HEK293 (cell line): Measurements from ENCODE around the gene MVB12B.

Experiments
- CTCF ChIA-PET: fragments of 350-600 bp; formaldehyde crosslinking; extraction: SDS; loops from one replicate; lab custom pipeline; 2021; ENCODE audit warnings: antibody characterized with exemption; lab: Yijun Ruan, JAX
- POLR2A ChIA-PET: fragments of 300-600 bp; formaldehyde crosslinking; extraction: SDS; loops from one replicate; lab custom pipeline; 2020; ENCODE audit warnings: antibody characterized with exemption, inconsistent platforms; lab: Yijun Ruan, JAX
- H3K27ac ChIP-seq: fragments of 200-500 bp; sonication (Bioruptor generic); 2 replicates; pipeline ENCODE4 v1.5.1; 2014; ENCODE audit warnings: low read depth, low read length, control low read depth, inconsistent platforms; ENCODE audit errors: extremely low read depth
- H3K36me3 ChIP-seq, 2 experiments: fragments of 200-500 bp in 1 of 2; sonication (Bioruptor generic) in 1 of 2; 1 replicate in 1 of 2; 2 replicates in 1 of 2; pipeline ENCODE4 v1.5.1; 2014 to 2017; ENCODE audit warnings: inconsistent platforms in 2 of 2, low read length in 2 of 2; ENCODE audit not compliant: control insufficient read depth in 2 of 2, insufficient read depth in 1 of 2
- H3K4me1 ChIP-seq: fragments of 200-500 bp; sonication (Bioruptor generic); 2 replicates; pipeline ENCODE4 v1.5.1; 2014; ENCODE audit warnings: mild to moderate bottlenecking, low read length, inconsistent platforms; ENCODE audit not compliant: control insufficient read depth, insufficient read depth
- H3K4me3 ChIP-seq: 2 replicates; pipeline ENCODE4 v1.5.1; 2011; ENCODE audit warnings: low read depth, mild to moderate bottlenecking, control low read depth, low read length, moderate library complexity
- H3K9me3 ChIP-seq: fragments of 200-500 bp; sonication (Bioruptor generic); 2 replicates; pipeline ENCODE4 v1.5.1; 2014; ENCODE audit warnings: low read depth, low read length, inconsistent platforms; ENCODE audit not compliant: control insufficient read depth, insufficient read depth
- KLF1 ChIP-seq: fragments of 450-650 bp; formaldehyde crosslinking; IDR thresholded peaks from 2 replicates; pipeline ENCODE4 v1.5.1; 2016; ENCODE audit warnings: missing biosample characterization, missing genetic modification characterization
- SP7 ChIP-seq: fragments of 450-650 bp; formaldehyde crosslinking; IDR thresholded peaks from 2 replicates; pipeline ENCODE4 v1.5.1; 2016; ENCODE audit warnings: missing biosample characterization, missing genetic modification characterization
- TCF7L2 ChIP-seq: IDR thresholded peaks from 2 replicates; pipeline ENCODE4 v1.6.1; 2011; ENCODE audit warnings: low read depth, mild to moderate bottlenecking, inconsistent platforms, low read length, moderate library complexity, borderline replicate concordance
- ZIC2 ChIP-seq: fragments of 450-650 bp; formaldehyde crosslinking; IDR thresholded peaks from 2 replicates; pipeline ENCODE4 v1.5.1; 2016; ENCODE audit warnings: missing biosample characterization, missing genetic modification characterization
- ZNF10 ChIP-seq: fragments of 450-650 bp; formaldehyde crosslinking; IDR thresholded peaks from 2 replicates; pipeline ENCODE4 v1.5.1; 2017; ENCODE audit warnings: missing biosample characterization, missing genetic modification characterization
- ZNF114 ChIP-seq: fragments of 450-650 bp; formaldehyde crosslinking; IDR thresholded peaks from 2 replicates; pipeline ENCODE4 v1.5.0; 2017; ENCODE audit warnings: missing biosample characterization, missing genetic modification characterization
- ZNF239 ChIP-seq: fragments of 450-650 bp; formaldehyde crosslinking; IDR thresholded peaks from 2 replicates; pipeline ENCODE4 v1.5.1; 2016; ENCODE audit warnings: missing biosample characterization, missing genetic modification characterization
- ZNF266 ChIP-seq: fragments of 450-650 bp; formaldehyde crosslinking; IDR thresholded peaks from 2 replicates; pipeline ENCODE4 v1.5.1; 2016; ENCODE audit warnings: missing biosample characterization, missing genetic modification characterization, low read depth
- ZNF341 ChIP-seq: fragments of 450-650 bp; formaldehyde crosslinking; IDR thresholded peaks from 2 replicates; pipeline ENCODE4; 2016; ENCODE audit warnings: low read depth, missing biosample characterization, missing genetic modification characterization
- ZNF404 ChIP-seq: fragments of 450-650 bp; formaldehyde crosslinking; IDR thresholded peaks from 2 replicates; pipeline ENCODE4 v1.5.1; 2017; ENCODE audit warnings: missing biosample characterization, missing genetic modification characterization
- ZNF426 ChIP-seq: fragments of 450-650 bp; formaldehyde crosslinking; IDR thresholded peaks from 2 replicates; pipeline ENCODE4 v1.5.1; 2017; ENCODE audit warnings: missing biosample characterization, missing genetic modification characterization, mild to moderate bottlenecking, inconsistent platforms, moderate library complexity
- TF ChIP-seq, protein P1 (sequence below): fragments of 450-650 bp; formaldehyde crosslinking; IDR thresholded peaks from 2 replicates; pipeline ENCODE4 v1.5.1; 2016; ENCODE audit warnings: missing biosample characterization, missing genetic modification characterization, low read depth
- TF ChIP-seq, protein P2 (sequence below): fragments of 450-650 bp; formaldehyde crosslinking; IDR thresholded peaks from 2 replicates; pipeline ENCODE4 v1.5.1; 2016; ENCODE audit warnings: missing biosample characterization, missing genetic modification characterization
- TF ChIP-seq, protein P3 (sequence below): fragments of 450-650 bp; formaldehyde crosslinking; IDR thresholded peaks from 2 replicates; pipeline ENCODE4 v1.5.1; 2016; ENCODE audit warnings: missing biosample characterization, missing genetic modification characterization
- TF ChIP-seq, protein P4 (sequence below): fragments of 450-650 bp; formaldehyde crosslinking; IDR thresholded peaks from 2 replicates; pipeline ENCODE4 v1.5.1; 2016; ENCODE audit warnings: missing biosample characterization, missing genetic modification characterization
- TF ChIP-seq, protein P5 (sequence below): fragments of 450-650 bp; formaldehyde crosslinking; IDR thresholded peaks from 2 replicates; pipeline ENCODE4 v1.5.1; 2016; ENCODE audit warnings: missing biosample characterization, missing genetic modification characterization, borderline replicate concordance

MVB12B gene

DNA sequence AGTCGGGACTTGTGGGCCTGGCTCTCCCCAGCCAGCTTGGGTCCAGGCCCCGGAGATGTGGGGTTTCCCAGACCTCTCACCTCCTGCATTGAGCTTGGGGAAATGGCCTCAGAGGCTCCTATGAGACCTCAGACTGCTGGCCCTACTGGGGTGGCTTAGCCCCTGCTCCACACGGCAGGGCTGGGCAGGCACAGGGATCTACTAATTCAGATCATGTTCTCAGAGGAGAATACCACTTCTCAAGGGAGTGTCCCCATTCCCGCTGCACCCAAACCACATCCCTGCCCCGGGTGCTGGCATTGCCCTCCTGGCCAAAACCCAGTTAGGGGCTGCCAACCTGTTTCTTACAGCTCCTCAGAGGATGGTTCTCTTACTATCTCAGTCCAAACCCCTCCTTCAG lies 205.0 kb downstream of the MVB12B start (continued):
- TF ChIP-seq, protein P1, sequence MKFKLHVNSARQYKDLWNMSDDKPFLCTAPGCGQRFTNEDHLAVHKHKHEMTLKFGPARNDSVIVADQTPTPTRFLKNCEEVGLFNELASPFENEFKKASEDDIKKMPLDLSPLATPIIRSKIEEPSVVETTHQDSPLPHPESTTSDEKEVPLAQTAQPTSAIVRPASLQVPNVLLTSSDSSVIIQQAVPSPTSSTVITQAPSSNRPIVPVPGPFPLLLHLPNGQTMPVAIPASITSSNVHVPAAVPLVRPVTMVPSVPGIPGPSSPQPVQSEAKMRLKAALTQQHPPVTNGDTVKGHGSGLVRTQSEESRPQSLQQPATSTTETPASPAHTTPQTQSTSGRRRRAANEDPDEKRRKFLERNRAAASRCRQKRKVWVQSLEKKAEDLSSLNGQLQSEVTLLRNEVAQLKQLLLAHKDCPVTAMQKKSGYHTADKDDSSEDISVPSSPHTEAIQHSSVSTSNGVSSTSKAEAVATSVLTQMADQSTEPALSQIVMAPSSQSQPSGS (tag by site-specific recombination) = no peak
- TF ChIP-seq KLF1 (tag by site-specific recombination) = no peak
- TF ChIP-seq, protein P2, sequence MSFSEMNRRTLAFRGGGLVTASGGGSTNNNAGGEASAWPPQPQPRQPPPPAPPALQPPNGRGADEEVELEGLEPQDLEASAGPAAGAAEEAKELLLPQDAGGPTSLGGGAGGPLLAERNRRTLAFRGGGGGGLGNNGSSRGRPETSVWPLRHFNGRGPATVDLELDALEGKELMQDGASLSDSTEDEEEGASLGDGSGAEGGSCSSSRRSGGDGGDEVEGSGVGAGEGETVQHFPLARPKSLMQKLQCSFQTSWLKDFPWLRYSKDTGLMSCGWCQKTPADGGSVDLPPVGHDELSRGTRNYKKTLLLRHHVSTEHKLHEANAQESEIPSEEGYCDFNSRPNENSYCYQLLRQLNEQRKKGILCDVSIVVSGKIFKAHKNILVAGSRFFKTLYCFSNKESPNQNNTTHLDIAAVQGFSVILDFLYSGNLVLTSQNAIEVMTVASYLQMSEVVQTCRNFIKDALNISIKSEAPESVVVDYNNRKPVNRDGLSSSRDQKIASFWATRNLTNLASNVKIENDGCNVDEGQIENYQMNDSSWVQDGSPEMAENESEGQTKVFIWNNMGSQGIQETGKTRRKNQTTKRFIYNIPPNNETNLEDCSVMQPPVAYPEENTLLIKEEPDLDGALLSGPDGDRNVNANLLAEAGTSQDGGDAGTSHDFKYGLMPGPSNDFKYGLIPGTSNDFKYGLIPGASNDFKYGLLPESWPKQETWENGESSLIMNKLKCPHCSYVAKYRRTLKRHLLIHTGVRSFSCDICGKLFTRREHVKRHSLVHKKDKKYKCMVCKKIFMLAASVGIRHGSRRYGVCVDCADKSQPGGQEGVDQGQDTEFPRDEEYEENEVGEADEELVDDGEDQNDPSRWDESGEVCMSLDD (tag by site-specific recombination) = no peak

DNA sequence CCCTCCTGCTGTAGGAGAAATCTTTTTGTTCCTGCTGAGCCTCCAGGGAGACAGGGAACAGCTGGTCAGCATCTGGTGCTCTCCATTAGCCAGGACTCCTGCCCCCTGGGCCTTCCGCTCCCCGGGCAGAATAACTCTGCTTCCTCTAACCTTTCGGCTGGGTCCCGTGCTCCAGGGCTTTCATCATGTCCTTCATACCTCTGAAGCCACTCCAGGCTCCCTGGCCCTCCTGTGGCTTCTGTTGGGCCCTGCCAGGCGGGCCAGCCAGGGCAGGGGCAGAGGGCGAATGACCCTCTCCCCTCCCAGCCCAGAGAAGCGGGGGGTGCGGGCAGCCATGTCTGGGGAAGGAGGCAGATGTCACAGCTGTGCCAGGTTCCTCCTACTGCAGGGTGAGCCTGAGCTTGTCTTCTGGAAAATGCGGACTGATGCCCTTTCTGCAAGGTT lies 205.4 kb downstream of the MVB12B start:
- POLR2A ChIA-PET = interaction anchor here (1.0 kb wide), 1 partner anchor 16 kb away, joined by 3 read pairs; no protein-coding TSS in a partner anchor
- CTCF ChIA-PET = interaction anchor here (0.6 to 2.4 kb wide), 4 partner anchors 18 to 32 kb away, joined by 4 to 9 read pairs (median 6); no protein-coding TSS in a partner anchor

DNA sequence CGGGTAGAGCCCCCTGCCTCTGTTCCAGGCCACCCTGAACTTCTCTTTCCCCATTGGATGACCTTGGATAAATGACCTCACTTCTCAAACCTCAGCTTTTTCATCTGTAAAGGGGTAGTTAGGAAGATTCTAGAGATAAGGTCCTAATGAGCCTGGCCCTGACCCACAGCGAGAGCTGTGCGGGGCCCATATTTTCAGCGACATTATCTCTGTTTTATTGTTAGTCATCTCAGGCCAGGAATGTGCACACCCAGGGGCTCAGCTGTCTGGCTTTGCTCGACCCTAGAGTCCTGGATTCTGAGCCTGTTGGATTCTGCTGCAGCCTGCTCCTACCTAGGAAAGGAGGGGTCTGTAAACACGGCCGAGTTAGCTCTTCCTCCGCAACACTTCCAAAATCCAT lies 205.9 kb downstream of the MVB12B start:
- H3K4me1 ChIP-seq = no peaks in the 10 kb centered on the region
- no peak overlapping the region for H3K4me3 ChIP-seq
- ChIA-PET POLR2A (no interaction called here), CTCF (interaction anchor here (1.0 to 2.4 kb wide), 4 partner anchors 18 to 41 kb away, joined by 3 to 9 read pairs (median 6); no protein-coding TSS in a partner anchor)
- H3K9me3 ChIP-seq = no peaks in the 10 kb centered on the region
- no peaks in the 10 kb centered on the region for H3K36me3 ChIP-seq
- no peak overlapping the region for H3K27ac ChIP-seq
- TF ChIP-seq, protein P3, sequence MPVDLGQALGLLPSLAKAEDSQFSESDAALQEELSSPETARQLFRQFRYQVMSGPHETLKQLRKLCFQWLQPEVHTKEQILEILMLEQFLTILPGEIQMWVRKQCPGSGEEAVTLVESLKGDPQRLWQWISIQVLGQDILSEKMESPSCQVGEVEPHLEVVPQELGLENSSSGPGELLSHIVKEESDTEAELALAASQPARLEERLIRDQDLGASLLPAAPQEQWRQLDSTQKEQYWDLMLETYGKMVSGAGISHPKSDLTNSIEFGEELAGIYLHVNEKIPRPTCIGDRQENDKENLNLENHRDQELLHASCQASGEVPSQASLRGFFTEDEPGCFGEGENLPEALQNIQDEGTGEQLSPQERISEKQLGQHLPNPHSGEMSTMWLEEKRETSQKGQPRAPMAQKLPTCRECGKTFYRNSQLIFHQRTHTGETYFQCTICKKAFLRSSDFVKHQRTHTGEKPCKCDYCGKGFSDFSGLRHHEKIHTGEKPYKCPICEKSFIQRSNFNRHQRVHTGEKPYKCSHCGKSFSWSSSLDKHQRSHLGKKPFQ (tag by site-specific recombination) = no peak
- TF ChIP-seq ZNF239 (tag by site-specific recombination) (no peak), ZNF266 (tag by site-specific recombination) (no peak), ZNF10 (tag by site-specific recombination) (no peak), ZNF114 (tag by site-specific recombination) (no peak), KLF1 (tag by site-specific recombination) (no peak), TCF7L2 (no peak), ZNF426 (tag by site-specific recombination) (no peak), ZNF404 (tag by site-specific recombination) (no peak), SP7 (tag by site-specific recombination) (no peak)
- TF ChIP-seq, protein P4, sequence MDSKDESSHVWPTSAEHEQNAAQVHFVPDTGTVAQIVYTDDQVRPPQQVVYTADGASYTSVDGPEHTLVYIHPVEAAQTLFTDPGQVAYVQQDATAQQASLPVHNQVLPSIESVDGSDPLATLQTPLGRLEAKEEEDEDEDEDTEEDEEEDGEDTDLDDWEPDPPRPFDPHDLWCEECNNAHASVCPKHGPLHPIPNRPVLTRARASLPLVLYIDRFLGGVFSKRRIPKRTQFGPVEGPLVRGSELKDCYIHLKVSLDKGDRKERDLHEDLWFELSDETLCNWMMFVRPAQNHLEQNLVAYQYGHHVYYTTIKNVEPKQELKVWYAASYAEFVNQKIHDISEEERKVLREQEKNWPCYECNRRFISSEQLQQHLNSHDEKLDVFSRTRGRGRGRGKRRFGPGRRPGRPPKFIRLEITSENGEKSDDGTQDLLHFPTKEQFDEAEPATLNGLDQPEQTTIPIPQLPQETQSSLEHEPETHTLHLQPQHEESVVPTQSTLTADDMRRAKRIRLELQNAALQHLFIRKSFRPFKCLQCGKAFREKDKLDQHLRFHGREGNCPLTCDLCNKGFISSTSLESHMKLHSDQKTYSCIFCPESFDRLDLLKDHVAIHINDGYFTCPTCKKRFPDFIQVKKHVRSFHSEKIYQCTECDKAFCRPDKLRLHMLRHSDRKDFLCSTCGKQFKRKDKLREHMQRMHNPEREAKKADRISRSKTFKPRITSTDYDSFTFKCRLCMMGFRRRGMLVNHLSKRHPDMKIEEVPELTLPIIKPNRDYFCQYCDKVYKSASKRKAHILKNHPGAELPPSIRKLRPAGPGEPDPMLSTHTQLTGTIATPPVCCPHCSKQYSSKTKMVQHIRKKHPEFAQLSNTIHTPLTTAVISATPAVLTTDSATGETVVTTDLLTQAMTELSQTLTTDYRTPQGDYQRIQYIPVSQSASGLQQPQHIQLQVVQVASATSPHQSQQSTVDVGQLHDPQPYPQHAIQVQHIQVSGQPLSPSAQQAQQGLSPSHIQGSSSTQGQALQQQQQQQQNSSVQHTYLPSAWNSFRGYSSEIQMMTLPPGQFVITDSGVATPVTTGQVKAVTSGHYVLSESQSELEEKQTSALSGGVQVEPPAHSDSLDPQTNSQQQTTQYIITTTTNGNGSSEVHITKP (tag by site-specific recombination) = no peak
- TF ChIP-seq, protein P5, sequence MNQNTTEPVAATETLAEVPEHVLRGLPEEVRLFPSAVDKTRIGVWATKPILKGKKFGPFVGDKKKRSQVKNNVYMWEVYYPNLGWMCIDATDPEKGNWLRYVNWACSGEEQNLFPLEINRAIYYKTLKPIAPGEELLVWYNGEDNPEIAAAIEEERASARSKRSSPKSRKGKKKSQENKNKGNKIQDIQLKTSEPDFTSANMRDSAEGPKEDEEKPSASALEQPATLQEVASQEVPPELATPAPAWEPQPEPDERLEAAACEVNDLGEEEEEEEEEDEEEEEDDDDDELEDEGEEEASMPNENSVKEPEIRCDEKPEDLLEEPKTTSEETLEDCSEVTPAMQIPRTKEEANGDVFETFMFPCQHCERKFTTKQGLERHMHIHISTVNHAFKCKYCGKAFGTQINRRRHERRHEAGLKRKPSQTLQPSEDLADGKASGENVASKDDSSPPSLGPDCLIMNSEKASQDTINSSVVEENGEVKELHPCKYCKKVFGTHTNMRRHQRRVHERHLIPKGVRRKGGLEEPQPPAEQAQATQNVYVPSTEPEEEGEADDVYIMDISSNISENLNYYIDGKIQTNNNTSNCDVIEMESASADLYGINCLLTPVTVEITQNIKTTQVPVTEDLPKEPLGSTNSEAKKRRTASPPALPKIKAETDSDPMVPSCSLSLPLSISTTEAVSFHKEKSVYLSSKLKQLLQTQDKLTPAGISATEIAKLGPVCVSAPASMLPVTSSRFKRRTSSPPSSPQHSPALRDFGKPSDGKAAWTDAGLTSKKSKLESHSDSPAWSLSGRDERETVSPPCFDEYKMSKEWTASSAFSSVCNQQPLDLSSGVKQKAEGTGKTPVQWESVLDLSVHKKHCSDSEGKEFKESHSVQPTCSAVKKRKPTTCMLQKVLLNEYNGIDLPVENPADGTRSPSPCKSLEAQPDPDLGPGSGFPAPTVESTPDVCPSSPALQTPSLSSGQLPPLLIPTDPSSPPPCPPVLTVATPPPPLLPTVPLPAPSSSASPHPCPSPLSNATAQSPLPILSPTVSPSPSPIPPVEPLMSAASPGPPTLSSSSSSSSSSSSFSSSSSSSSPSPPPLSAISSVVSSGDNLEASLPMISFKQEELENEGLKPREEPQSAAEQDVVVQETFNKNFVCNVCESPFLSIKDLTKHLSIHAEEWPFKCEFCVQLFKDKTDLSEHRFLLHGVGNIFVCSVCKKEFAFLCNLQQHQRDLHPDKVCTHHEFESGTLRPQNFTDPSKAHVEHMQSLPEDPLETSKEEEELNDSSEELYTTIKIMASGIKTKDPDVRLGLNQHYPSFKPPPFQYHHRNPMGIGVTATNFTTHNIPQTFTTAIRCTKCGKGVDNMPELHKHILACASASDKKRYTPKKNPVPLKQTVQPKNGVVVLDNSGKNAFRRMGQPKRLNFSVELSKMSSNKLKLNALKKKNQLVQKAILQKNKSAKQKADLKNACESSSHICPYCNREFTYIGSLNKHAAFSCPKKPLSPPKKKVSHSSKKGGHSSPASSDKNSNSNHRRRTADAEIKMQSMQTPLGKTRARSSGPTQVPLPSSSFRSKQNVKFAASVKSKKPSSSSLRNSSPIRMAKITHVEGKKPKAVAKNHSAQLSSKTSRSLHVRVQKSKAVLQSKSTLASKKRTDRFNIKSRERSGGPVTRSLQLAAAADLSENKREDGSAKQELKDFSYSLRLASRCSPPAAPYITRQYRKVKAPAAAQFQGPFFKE (tag by site-specific recombination) = no peak

More for the DNA sequence above, 205.4 kb downstream of the MVB12B start:
- H3K4me3 ChIP-seq = no peak overlapping the region
- H3K27ac ChIP-seq = no peak overlapping the region
- H3K4me1 ChIP-seq = no peaks in the 10 kb centered on the region
- TF ChIP-seq ZIC2 (tag by site-specific recombination) (peak; percentile 46), ZNF341 (tag by site-specific recombination) (no peak)
- H3K36me3 ChIP-seq = no peaks in the 10 kb centered on the region
- no peaks in the 10 kb centered on the region for H3K9me3 ChIP-seq
